Muscle of leg (tissue), 11 donors: ENCODE results near the gene GPR176. TPM values are rescaled to one million over a fixed set of nuclear protein-coding genes. Genes with fewer than 3 reads are reported as not detected.
A peak's percentile ranks its signal among the peaks of the same experiment; 100 is the strongest.

Source experiments
- DNase-seq: peaks from one replicate; pipeline ENCODE4 v3.0.0; 2013
- H3K27ac ChIP-seq: one replicate; pipeline ENCODE4 v1.5.1; 2013; ENCODE audit warnings: mild to moderate bottlenecking, low read length, control low read depth
- H3K27me3 ChIP-seq: one replicate; pipeline ENCODE4 v1.6.1; 2013; ENCODE audit warnings: low read length; ENCODE audit not compliant: control insufficient read depth, insufficient read depth
- H3K36me3 ChIP-seq: one replicate; pipeline ENCODE4 v1.6.1; 2013; ENCODE audit warnings: low read length; ENCODE audit not compliant: control insufficient read depth, insufficient read depth
- H3K4me1 ChIP-seq: one replicate; pipeline ENCODE4 v1.6.1; 2013; ENCODE audit warnings: low read length; ENCODE audit not compliant: control insufficient read depth, insufficient read depth
- H3K4me3 ChIP-seq: one replicate; pipeline ENCODE4 v1.5.1; 2013; ENCODE audit warnings: low read length, control low read depth
- H3K9me3 ChIP-seq: replicated peaks from 2 replicates; pipeline ENCODE4 v1.6.1; 2013; ENCODE audit warnings: low read depth, low read length; ENCODE audit not compliant: control insufficient read depth
- WGBS: methylation state at CpG from one replicate; pipeline ENCODE4 v1.1.5; 2013; ENCODE audit warnings: missing lambda C conversion rate; ENCODE audit not compliant: insufficient coverage; 5-methylcytosine and 5-hydroxymethylcytosine counted together
- polyA plus RNA-seq, 8 donors: library from polyadenylated mRNA; unstranded; fragments of 120-200 nt; gene quantifications; one replicate each; pipeline versions ENCODE4 v1.2.1 to v1.2.3, GENCODE V29; 2013; ENCODE audit warnings: inconsistent platforms in 1 of 8, low replicate concordance in 1 of 8; ENCODE audit not compliant: insufficient read length in 8 of 8, insufficient read depth in 1 of 8
- total RNA-seq: library from RNA; stranded (reverse); fragments of 120-200 nt; gene quantifications from one replicate; pipeline ENCODE4 v1.2.4, GENCODE V29; 2013

The GPR176 gene
- total and polyA plus RNA-seq, 9 donors = 4.0 to 7.3 (median 6.4) TPM

- H3K36me3 ChIP-seq = no peaks in the 10 kb centered on the region
- under 1% methylated on average over 65 of the region's 70 CpGs for WGBS
- no peaks in the 10 kb centered on the region for H3K9me3 ChIP-seq
- peak overlapping the region; percentile 71 for H3K4me3 ChIP-seq
- peak overlapping the region; percentile 74 for H3K27ac ChIP-seq
- peak; percentile 87 for DNase-seq
- peaks cover 16% of the 10 kb centered on the region for H3K4me1 ChIP-seq
- H3K27me3 ChIP-seq = peaks cover 30% of the 10 kb centered on the region
These were observed 626 bp upstream of the GPR176 start for GRCh38 chr15:39920510-39921273.

- peak; percentile 15 for DNase-seq
- Histone ChIP-seq H3K36me3 (no peaks in the 10 kb centered on the region), H3K27ac (no peak overlapping the region), H3K4me3 (peak overlapping the region; percentile 71), H3K27me3 (peaks cover 30% of the 10 kb centered on the region), H3K4me1 (peaks cover 16% of the 10 kb centered on the region), H3K9me3 (no peaks in the 10 kb centered on the region)
- WGBS = 0% methylated on average over 13 of the region's 15 CpGs
These were observed 687 bp downstream of the GPR176 start for GRCh38 chr15:39919411-39919747.

GRCh38 chr15:39918688-39919385 lies 1.2 kb downstream of the GPR176 start:
- H3K4me1 ChIP-seq = peaks cover 16% of the 10 kb centered on the region
- no peak overlapping the region for H3K27ac ChIP-seq
- peaks cover 30% of the 10 kb centered on the region for H3K27me3 ChIP-seq
- no peaks in the 10 kb centered on the region for H3K9me3 ChIP-seq
- peak; percentile 22 for DNase-seq
- H3K36me3 ChIP-seq = no peaks in the 10 kb centered on the region
- no CpG with 5 or more reads among the region's 13 CpGs for WGBS
- peak overlapping the region; percentile 9 for H3K4me3 ChIP-seq

- Histone ChIP-seq H3K36me3 (no peaks in the 10 kb centered on the region), H3K27ac (no peak overlapping the region), H3K9me3 (no peaks in the 10 kb centered on the region), H3K4me3 (no peak overlapping the region), H3K27me3 (peaks cover 23% of the 10 kb centered on the region), H3K4me1 (peaks cover 6% of the 10 kb centered on the region)
- no peak for DNase-seq
- 88% methylated on average over 1 of the region's 2 CpGs for WGBS
These were observed 5.1 kb downstream of the GPR176 start for GRCh38 chr15:39914977-39915376.

GRCh38 chr15:39909007-39909406 lies 11.1 kb downstream of the GPR176 start:
- Histone ChIP-seq H3K27ac (no peak overlapping the region), H3K4me1 (no peaks in the 10 kb centered on the region), H3K36me3 (no peaks in the 10 kb centered on the region), H3K4me3 (no peak overlapping the region), H3K27me3 (no peaks in the 10 kb centered on the region), H3K9me3 (no peaks in the 10 kb centered on the region)
- 60% methylated on average over 2 of the region's 5 CpGs for WGBS
- no peak for DNase-seq

- Histone ChIP-seq H3K27me3 (no peaks in the 10 kb centered on the region), H3K4me1 (no peaks in the 10 kb centered on the region), H3K36me3 (no peaks in the 10 kb centered on the region), H3K4me3 (no peak overlapping the region), H3K27ac (no peak overlapping the region), H3K9me3 (no peaks in the 10 kb centered on the region)
- WGBS = no CpG with 5 or more reads among the region's 1 CpG
- DNase-seq = peak; percentile 21
These were observed 11.9 kb downstream of the GPR176 start for GRCh38 chr15:39908186-39908585.

- H3K36me3 ChIP-seq = no peaks in the 10 kb centered on the region
- H3K27me3 ChIP-seq = no peaks in the 10 kb centered on the region
- 72% methylated on average over 3 of the region's 3 CpGs for WGBS
- no peaks in the 10 kb centered on the region for H3K4me1 ChIP-seq
- no peak overlapping the region for H3K4me3 ChIP-seq
- no peak for DNase-seq
- no peaks in the 10 kb centered on the region for H3K9me3 ChIP-seq
- H3K27ac ChIP-seq = no peak overlapping the region
These were observed 12.8 kb downstream of the GPR176 start for GRCh38 chr15:39907216-39907615.

- H3K36me3 ChIP-seq = no peaks in the 10 kb centered on the region
- peaks cover 2% of the 10 kb centered on the region for H3K27me3 ChIP-seq
- H3K4me1 ChIP-seq = no peaks in the 10 kb centered on the region
- no peak overlapping the region for H3K27ac ChIP-seq
- no CpG with 5 or more reads among the region's 2 CpGs for WGBS
- H3K9me3 ChIP-seq = no peaks in the 10 kb centered on the region
- DNase-seq = no peak
- H3K4me3 ChIP-seq = no peak overlapping the region
These were observed 16.0 kb downstream of the GPR176 start for GRCh38 chr15:39904115-39904514.

GRCh38 chr15:39898317-39898716 lies 21.7 kb downstream of the GPR176 start:
- Histone ChIP-seq H3K27ac (no peak overlapping the region), H3K4me1 (no peaks in the 10 kb centered on the region), H3K4me3 (no peak overlapping the region), H3K36me3 (no peaks in the 10 kb centered on the region), H3K27me3 (peaks cover 2% of the 10 kb centered on the region), H3K9me3 (no peaks in the 10 kb centered on the region)
- no peak for DNase-seq
- 55% methylated on average over 2 of the region's 3 CpGs for WGBS

- H3K9me3 ChIP-seq = no peaks in the 10 kb centered on the region
- H3K4me1 ChIP-seq = no peaks in the 10 kb centered on the region
- no peaks in the 10 kb centered on the region for H3K36me3 ChIP-seq
- H3K27me3 ChIP-seq = peaks cover 2% of the 10 kb centered on the region
- no peak overlapping the region for H3K27ac ChIP-seq
- no peak for DNase-seq
- no CpG with 5 or more reads among the region's 1 CpG for WGBS
- no peak overlapping the region for H3K4me3 ChIP-seq
These were observed 23.2 kb downstream of the GPR176 start for GRCh38 chr15:39896846-39897245.
